ENCODE measurements around the gene TMEM51.

TMEM51 gene

DNA sequence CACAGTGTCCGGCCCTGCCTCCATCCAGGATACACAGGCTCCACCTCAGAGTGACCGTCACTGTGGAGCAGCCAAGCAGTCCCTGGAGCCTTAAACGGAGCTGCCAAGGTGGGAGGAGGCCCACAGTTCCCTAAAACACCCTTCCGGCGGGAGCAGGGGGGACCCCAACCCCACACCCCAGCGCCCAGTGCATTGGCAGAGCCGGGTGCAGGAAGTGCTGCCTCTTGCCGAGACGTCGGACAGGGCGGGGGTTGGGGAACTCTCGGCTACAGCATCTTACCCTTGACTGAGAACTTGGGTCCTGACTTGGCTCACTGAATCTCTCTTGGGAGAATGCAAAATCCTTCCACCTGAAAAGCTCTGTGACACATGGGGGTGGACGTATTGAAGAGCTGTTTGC lies 38.7 kb upstream of the TMEM51 start:
- no peak for TF ChIP-seq EZH2phosphoT487 (IDR thresholded peaks at IDR 0.05; ENCODE audit: borderline replicate concordance, low read length)
- TF ChIP-seq, protein P1, sequence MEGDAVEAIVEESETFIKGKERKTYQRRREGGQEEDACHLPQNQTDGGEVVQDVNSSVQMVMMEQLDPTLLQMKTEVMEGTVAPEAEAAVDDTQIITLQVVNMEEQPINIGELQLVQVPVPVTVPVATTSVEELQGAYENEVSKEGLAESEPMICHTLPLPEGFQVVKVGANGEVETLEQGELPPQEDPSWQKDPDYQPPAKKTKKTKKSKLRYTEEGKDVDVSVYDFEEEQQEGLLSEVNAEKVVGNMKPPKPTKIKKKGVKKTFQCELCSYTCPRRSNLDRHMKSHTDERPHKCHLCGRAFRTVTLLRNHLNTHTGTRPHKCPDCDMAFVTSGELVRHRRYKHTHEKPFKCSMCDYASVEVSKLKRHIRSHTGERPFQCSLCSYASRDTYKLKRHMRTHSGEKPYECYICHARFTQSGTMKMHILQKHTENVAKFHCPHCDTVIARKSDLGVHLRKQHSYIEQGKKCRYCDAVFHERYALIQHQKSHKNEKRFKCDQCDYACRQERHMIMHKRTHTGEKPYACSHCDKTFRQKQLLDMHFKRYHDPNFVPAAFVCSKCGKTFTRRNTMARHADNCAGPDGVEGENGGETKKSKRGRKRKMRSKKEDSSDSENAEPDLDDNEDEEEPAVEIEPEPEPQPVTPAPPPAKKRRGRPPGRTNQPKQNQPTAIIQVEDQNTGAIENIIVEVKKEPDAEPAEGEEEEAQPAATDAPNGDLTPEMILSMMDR (IDR thresholded peaks at IDR 0.05; ENCODE audit: low read depth, low read length, poor library complexity, severe bottlenecking), result no peak
- no peaks in the 10 kb centered on the region for H3K4me1 ChIP-seq (ENCODE audit: control insufficient read depth, low read length)
- H3K36me3 ChIP-seq (ENCODE audit: control insufficient read depth, low read length), result no peaks in the 10 kb centered on the region

DNA sequence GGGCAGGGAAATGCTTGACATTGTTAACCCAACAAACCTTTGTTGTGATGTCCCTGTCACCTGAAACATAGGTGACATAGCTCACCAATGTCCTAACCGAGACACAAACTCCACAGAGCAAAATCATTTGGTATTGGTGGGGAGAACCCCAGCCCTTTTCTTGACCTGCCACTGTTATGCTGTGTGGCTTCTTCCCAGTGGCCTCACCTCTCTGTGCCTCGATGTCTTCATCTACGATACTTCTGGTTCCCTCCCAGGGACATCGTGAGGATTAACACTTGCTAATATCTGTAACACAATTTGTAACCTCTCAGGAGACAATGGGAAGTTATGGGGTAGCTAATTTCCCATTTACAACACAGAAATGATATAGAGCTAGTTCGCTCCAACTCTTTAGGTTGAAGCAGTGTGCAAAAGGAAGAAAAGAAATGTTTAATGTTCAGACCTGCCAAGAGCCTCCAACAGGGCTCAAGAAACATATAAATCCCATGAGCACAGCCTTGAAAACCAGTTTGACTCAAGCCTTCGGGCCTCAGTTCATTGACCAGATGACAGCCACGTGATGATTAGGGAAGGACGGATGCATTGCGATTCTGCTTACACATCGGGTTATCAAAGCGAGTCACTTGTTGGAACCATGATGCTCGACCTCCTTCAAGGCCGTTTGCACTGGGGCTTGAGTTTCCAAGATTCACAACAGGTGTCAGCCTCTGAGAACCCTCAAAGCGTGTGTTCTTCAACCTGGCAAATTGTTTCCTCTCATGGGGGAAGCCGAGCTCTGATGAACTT lies 37.8 kb upstream of the TMEM51 start:
- H3K27me3 ChIP-seq (ENCODE audit: control insufficient read depth, low read length), result no peaks in the 10 kb centered on the region
- no peak overlapping the region for H3K4me2 ChIP-seq (ENCODE audit: low read length)
- no peaks in the 10 kb centered on the region for H3K79me2 ChIP-seq (ENCODE audit: control insufficient read depth, low read length)
- H3K4me3 ChIP-seq (ENCODE audit: low read length), result no peak overlapping the region
- no peaks in the 10 kb centered on the region for H3K9me2 ChIP-seq (replicated peaks; ENCODE audit: control insufficient read depth, low read length)
- H3K27ac ChIP-seq (ENCODE audit: low read depth, low read length), result no peak overlapping the region
- TF ChIP-seq EZH2phosphoT487 (IDR thresholded peaks at IDR 0.05; ENCODE audit: borderline replicate concordance, low read length), result no peak
- TF ChIP-seq, protein P1 (IDR thresholded peaks at IDR 0.05; ENCODE audit: low read depth, low read length, poor library complexity, severe bottlenecking), result no peak
- no peaks in the 10 kb centered on the region for H3K9me3 ChIP-seq (ENCODE audit: control insufficient read depth, insufficient read depth, low read length)
- H3K36me3 ChIP-seq (ENCODE audit: control insufficient read depth, low read length), result no peaks in the 10 kb centered on the region
- H3K4me1 ChIP-seq (ENCODE audit: control insufficient read depth, low read length), result no peaks in the 10 kb centered on the region
- H3F3A ChIP-seq (ENCODE audit: control insufficient read depth, insufficient read depth), result no peaks in the 10 kb centered on the region
- no peaks in the 10 kb centered on the region for H4K20me1 ChIP-seq (ENCODE audit: control insufficient read depth, insufficient read depth, low read depth, low read length)

More for the DNA sequence above, 38.7 kb upstream of the TMEM51 start:
- no peak overlapping the region for H3K4me2 ChIP-seq (ENCODE audit: low read length)
- no peaks in the 10 kb centered on the region for H3K27me3 ChIP-seq (ENCODE audit: control insufficient read depth, low read length)
- no peaks in the 10 kb centered on the region for H4K20me1 ChIP-seq (ENCODE audit: control insufficient read depth, insufficient read depth, low read depth, low read length)
- H3K4me3 ChIP-seq (ENCODE audit: low read length), result no peak overlapping the region
- no peaks in the 10 kb centered on the region for H3K9me3 ChIP-seq (ENCODE audit: control insufficient read depth, insufficient read depth, low read length)
- no peaks in the 10 kb centered on the region for H3K9me2 ChIP-seq (replicated peaks; ENCODE audit: control insufficient read depth, low read length)
- no peak overlapping the region for H3K27ac ChIP-seq (ENCODE audit: low read depth, low read length)
- H3K79me2 ChIP-seq (ENCODE audit: control insufficient read depth, low read length), result no peaks in the 10 kb centered on the region
- 0 out of 2 replicates have a peak, but pooled peaks cover 3% of the 10 kb centered on the region for H3F3A ChIP-seq (ENCODE audit: control insufficient read depth, insufficient read depth)

DNA sequence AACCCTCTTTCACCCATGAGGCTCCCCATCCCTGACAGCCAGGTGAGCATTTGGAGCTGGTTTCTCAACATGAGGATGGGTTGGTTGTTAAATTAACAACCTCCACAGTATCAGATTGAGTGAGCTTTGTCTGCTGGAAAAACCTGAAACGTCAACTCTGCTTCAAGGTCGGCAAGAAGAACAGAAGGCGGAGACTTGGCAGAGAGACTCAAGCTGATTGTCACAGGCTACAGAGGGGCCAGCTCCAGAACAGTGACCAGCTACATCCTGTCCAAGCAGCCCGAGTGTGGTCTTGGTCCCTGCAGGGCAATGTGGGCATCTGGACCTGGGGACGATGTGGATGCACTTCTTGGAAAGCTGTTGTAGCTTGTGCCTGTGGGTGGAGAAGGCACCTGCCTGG lies 36.6 kb upstream of the TMEM51 start:
- H3K4me3 ChIP-seq (ENCODE audit: low read length), result no peak overlapping the region
- no peak overlapping the region for H3K4me2 ChIP-seq (ENCODE audit: low read length)
- no peaks in the 10 kb centered on the region for H3K4me1 ChIP-seq (ENCODE audit: control insufficient read depth, low read length)
- no peaks in the 10 kb centered on the region for H3K27me3 ChIP-seq (ENCODE audit: control insufficient read depth, low read length)
- TF ChIP-seq, protein P1 (IDR thresholded peaks at IDR 0.05; ENCODE audit: low read depth, low read length, poor library complexity, severe bottlenecking), result no peak
- TF ChIP-seq EZH2phosphoT487 (IDR thresholded peaks at IDR 0.05; ENCODE audit: borderline replicate concordance, low read length), result no peak
- no peaks in the 10 kb centered on the region for H3K36me3 ChIP-seq (ENCODE audit: control insufficient read depth, low read length)
- no peaks in the 10 kb centered on the region for H4K20me1 ChIP-seq (ENCODE audit: control insufficient read depth, insufficient read depth, low read depth, low read length)
- no peak overlapping the region for H3K27ac ChIP-seq (ENCODE audit: low read depth, low read length)
- H3K9me3 ChIP-seq (ENCODE audit: control insufficient read depth, insufficient read depth, low read length), result no peaks in the 10 kb centered on the region
- no peaks in the 10 kb centered on the region for H3K79me2 ChIP-seq (ENCODE audit: control insufficient read depth, low read length)
- H3F3A ChIP-seq (ENCODE audit: control insufficient read depth, insufficient read depth), result no peaks in the 10 kb centered on the region
- H3K9me2 ChIP-seq (replicated peaks; ENCODE audit: control insufficient read depth, low read length), result no peaks in the 10 kb centered on the region

All from DOHH2 (cell line).